GM12878 (cell line): Measurements from ENCODE around the gene NHSL1. TPM values are rescaled to one million over a fixed set of nuclear protein-coding genes. Genes with fewer than 3 reads are reported as not detected.

Experiments
- ATAC-seq: fragments of 200-7000 bp; cut with Tn5 transposase; 3 replicates; pipeline ENCODE4 v1.9.1; 2020; ENCODE audit warnings: mild to moderate bottlenecking, moderate library complexity
- BruUV-seq: library from RNA; stranded (reverse); fragments of 400-500 nt; replicated peaks from 2 replicates; lab custom pipeline; 2021; lab: Mats Ljungman, UMichigan
- CTCF ChIA-PET: fragments of 300-600 bp; sonication (Branson Sonifier 250); formaldehyde crosslinking; extraction: SDS; loops from one replicate; lab custom pipeline; 2021; ENCODE audit warnings: inconsistent platforms; lab: Yijun Ruan, JAX
- POLR2A ChIA-PET: fragments of 350-600 bp; formaldehyde crosslinking; extraction: SDS; loops from one replicate; lab custom pipeline; 2021; ENCODE audit warnings: inconsistent platforms; lab: Charles Lee
- RAD21 ChIA-PET: fragments of 300-600 bp; sonication (Branson Sonifier 250); formaldehyde crosslinking; loops from one replicate; lab custom pipeline; 2023; ENCODE audit warnings: antibody characterized with exemption; ENCODE audit not compliant: unreplicated experiment; lab: Charles Lee
- SMC1A ChIA-PET: fragments of 300-600 bp; sonication (Branson Sonifier 250); formaldehyde crosslinking; loops from one replicate; lab custom pipeline; 2023; ENCODE audit not compliant: unreplicated experiment, uncharacterized antibody; lab: Charles Lee
- DNase-seq: peaks from one replicate; pipeline ENCODE4 v3.0.0-alpha.2; 2011; ENCODE audit warnings: low read depth, low spot score
- FAIRE-seq: peaks from 3 replicates; lab custom pipeline; 2011; peaks lifted over from hg19 to GRCh38; lab: Jason Lieb, UNC
- H2AFZ ChIP-seq: 2 replicates; pipeline ENCODE4 v1.6.0; 2011; ENCODE audit warnings: low read depth, low read length, control low read depth; ENCODE audit not compliant: control insufficient read depth
- H3K27ac ChIP-seq: 2 replicates; pipeline ENCODE4 v1.5.1; 2011; ENCODE audit warnings: control low read depth; ENCODE audit not compliant: control insufficient read depth, insufficient read depth
- H3K27me3 ChIP-seq, 2 experiments: replicated peaks in 1 of 2; 2 replicates each; pipeline versions ENCODE4 v1.6.0 to v1.6.1; 2011; ENCODE audit warnings: low read length in 1 of 2; ENCODE audit not compliant: control insufficient read depth in 2 of 2, insufficient read depth in 2 of 2
- H3K36me3 ChIP-seq, 2 experiments: 2 replicates each; pipeline ENCODE4 v1.5.1; 2011; ENCODE audit warnings: low read length in 1 of 2; ENCODE audit not compliant: control insufficient read depth in 2 of 2, insufficient read depth in 2 of 2
- H3K4me1 ChIP-seq: 2 replicates; pipeline ENCODE4 v1.6.1; 2011; ENCODE audit warnings: mild to moderate bottlenecking, low read length, moderate library complexity, mixed read lengths; ENCODE audit not compliant: control insufficient read depth, insufficient read depth
- H3K4me2 ChIP-seq: 2 replicates; pipeline ENCODE4 v1.6.0; 2011; ENCODE audit warnings: control low read depth; ENCODE audit not compliant: control insufficient read depth, insufficient read depth
- H3K4me3 ChIP-seq: fragments of 200-600 bp; sonication (generic); 2 replicates; pipeline ENCODE4 v1.5.1; 2016
- H3K79me2 ChIP-seq: 2 replicates; pipeline ENCODE4 v1.6.0; 2011; ENCODE audit warnings: low read length; ENCODE audit not compliant: control insufficient read depth, insufficient read depth
- H3K9ac ChIP-seq: 2 replicates; pipeline ENCODE4 v1.8.0; 2011; ENCODE audit warnings: low read length, control low read depth, mixed read lengths; ENCODE audit not compliant: control insufficient read depth, insufficient read depth
- H3K9me3 ChIP-seq: replicated peaks from 3 replicates; pipeline ENCODE4 v1.5.1; 2011; ENCODE audit warnings: mild to moderate bottlenecking, low read length; ENCODE audit not compliant: control insufficient read depth, insufficient read depth
- H4K20me1 ChIP-seq: 2 replicates; pipeline ENCODE4 v1.6.0; 2011; ENCODE audit not compliant: control insufficient read depth, insufficient read depth
- EED ChIP-seq: sonication (generic); IDR thresholded peaks from 2 replicates; pipeline ENCODE4 v1.6.1; 2016; ENCODE audit warnings: antibody characterized with exemption, low read depth
- IKZF1 ChIP-seq: fragments of 450-650 bp; conservative IDR thresholded peaks from 2 replicates; pipeline ENCODE4 v1.6.1; 2017; ENCODE audit warnings: antibody characterized with exemption, mild to moderate bottlenecking
- IKZF2 ChIP-seq, 2 experiments: fragments of 450-650 bp; IDR thresholded peaks; 2 replicates each; pipeline ENCODE4 v1.6.1; 2017; ENCODE audit warnings: mild to moderate bottlenecking in 2 of 2, moderate library complexity in 2 of 2
- WRNIP1 ChIP-seq: IDR thresholded peaks from 2 replicates; pipeline ENCODE4 v1.6.1; 2011; ENCODE audit warnings: low read depth, low read length, improper control_type of control experiment, borderline replicate concordance
- ZNF384 ChIP-seq: IDR thresholded peaks from 2 replicates; pipeline ENCODE4 v1.6.1; 2012; ENCODE audit warnings: low read depth, mild to moderate bottlenecking, low read length, improper control_type of control experiment, borderline replicate concordance
- WGBS: methylation state at CpG from one replicate; pipeline ENCODE4 v1.1.6; 2016; ENCODE audit warnings: low lambda C conversion rate; ENCODE audit not compliant: insufficient replicate concordance, insufficient coverage; ENCODE audit errors: missing lambda C conversion rate; 5-methylcytosine and 5-hydroxymethylcytosine counted together
- in situ Hi-C: fragments of 300-500 bp; cut with MboI; formaldehyde crosslinking; loops from 9 replicates; pipeline ENCODE4 v1.14.3; 2018; ENCODE audit warnings: mixed read lengths
- intact Hi-C: fragments of 100-400 bp; cut with micrococcal nuclease; formaldehyde crosslinking; loops from one replicate; pipeline ENCODE4 v1.14.2; 2022; ENCODE audit not compliant: unreplicated experiment
- polyA plus RNA-seq, 11 experiments: library from polyadenylated mRNA; depleted of rRNA in 4 of 11; unstranded in 6 of 11; stranded (reverse) in 5 of 11; fragments of >200 nt; fragmentation: Nextera tagmentation in 4 of 11; fragmentation: Illumina TruSeq in 1 of 11; extraction: Ambion mirVana in 4 of 11; extraction: Trizol in 1 of 11; gene quantifications; 1 replicate in 1 of 11; 2 replicates in 10 of 11; pipeline versions ENCODE4 v1.2.1 to v1.2.3, GENCODE V29; 2011 to 2016; ENCODE audit warnings: inconsistent platforms in 2 of 11, missing spikeins in 2 of 11, low read depth in 1 of 11
- total RNA-seq, 4 experiments: library from RNA; depleted of rRNA in 3 of 4; stranded (reverse); fragments of >200 nt in 3 of 4; fragmentation: Illumina TruSeq in 1 of 4; extraction: Trizol in 1 of 4; gene quantifications; 2 replicates each; pipeline versions ENCODE4 v1.2.1 to v1.2.3, GENCODE V29; 2013 to 2021
- TF ChIP-seq, protein P1 (sequence below): fragments of 450-650 bp; IDR thresholded peaks from 2 replicates; pipeline ENCODE4 v1.6.1; 2016; ENCODE audit warnings: mild to moderate bottlenecking

The NHSL1 gene
- total and polyA plus RNA-seq, 10 of the 15 experiments (the other 5 are each of a cell fraction or from before 2014, with no cell fraction given), result 0.26 to 14.1 (median 0.90) TPM

DNA sequence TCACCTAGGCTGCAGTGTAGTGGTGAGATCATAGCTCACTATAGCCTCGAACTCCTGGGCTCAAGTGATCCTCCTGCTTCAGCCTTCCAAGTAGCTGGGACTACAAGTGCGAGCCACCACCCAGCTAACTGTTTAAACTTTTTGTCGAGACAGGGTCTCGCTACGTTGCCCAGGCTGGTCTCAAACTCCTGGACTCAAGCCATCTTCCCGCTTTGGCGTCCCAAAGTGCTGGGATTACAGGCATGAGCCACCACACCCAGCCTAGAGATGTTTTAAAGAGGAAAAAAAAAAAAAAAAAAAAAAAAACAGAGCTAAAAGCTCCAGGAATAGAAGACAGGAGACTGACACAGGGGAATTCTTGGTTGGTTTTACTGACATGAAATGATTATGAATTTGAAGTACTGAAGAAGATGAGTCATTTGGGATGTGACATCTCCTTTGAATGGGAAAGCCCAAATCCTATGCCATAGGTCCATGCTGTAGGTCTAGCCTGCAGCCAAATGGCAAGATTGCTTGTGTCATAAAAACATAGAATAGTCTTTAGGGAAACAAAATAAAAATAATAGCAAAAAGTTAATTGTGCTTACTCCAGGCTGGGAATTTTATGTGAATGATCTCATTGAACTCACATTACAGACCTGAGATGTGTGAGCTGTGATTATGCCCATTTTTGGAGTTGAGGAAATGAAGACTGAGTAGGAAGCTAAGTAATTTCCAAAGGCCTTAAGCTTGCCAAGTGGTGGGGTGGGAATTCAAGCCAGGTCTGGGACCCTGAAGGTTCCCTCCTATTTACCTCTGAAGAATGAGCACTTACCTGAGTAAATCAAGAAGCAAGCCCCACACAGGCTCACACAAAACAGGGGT, 24.3 kb upstream of the NHSL1 start:
- RAD21 ChIA-PET, result interaction anchor here (0.8 to 1.6 kb wide), 7 partner anchors 11 to 94 kb away, joined by 3 to 5 read pairs (median 3); partner anchors contain the start of gene NHSL1
- SMC1A ChIA-PET, result interaction anchor here (0.7 to 2.1 kb wide), 10 partner anchors 14 to 118 kb away, joined by 3 to 11 read pairs (median 4); no protein-coding TSS in a partner anchor
- BruUV-seq, result no TSS peak
- Histone ChIP-seq H3K4me1 (no peaks in the 10 kb centered on the region), H2AFZ (no peak overlapping the region), H3K36me3 (no peaks in the 10 kb centered on the region), H3K27me3 (no peaks in the 10 kb centered on the region), H3K79me2 (no peaks in the 10 kb centered on the region), H3K9ac (no peak overlapping the region), H4K20me1 (no peaks in the 10 kb centered on the region), H3K9me3 (no peaks in the 10 kb centered on the region; the same call in 2 of the 3 replicates), H3K4me3 (no peak overlapping the region), H3K4me2 (no peak overlapping the region), H3K27ac (no peak overlapping the region)
- DNase-seq (no peak), ATAC-seq (peak; percentile 58), FAIRE-seq (no peak)
- WGBS, result 46% methylated on average over 7 of the region's 7 CpGs
- CTCF ChIA-PET, result interaction anchor here (0.5 to 5.2 kb wide), 13 partner anchors 11 to 482 kb away, joined by 3 to 26 read pairs (median 3); no protein-coding TSS in a partner anchor
- intact Hi-C loops (loop anchor here (5.0 kb wide), 1 partner anchor 64 kb away; no protein-coding TSS in a partner anchor), in situ Hi-C loops (loop anchor here (5.0 kb wide), 1 partner anchor 406 kb away; no protein-coding TSS in a partner anchor)
- TF ChIP-seq IKZF1, result 0 out of 2 replicates have a peak, but pooled peaks have one; percentile 38
- TF ChIP-seq EED, result no peak
- peak; percentile 31 to 38; a peak in 2 of 4 replicates for TF ChIP-seq IKZF2 (IDR thresholded peaks at IDR 0.05)
- POLR2A ChIA-PET, result interaction anchor here (0.6 to 2.3 kb wide), 7 partner anchors 9 to 82 kb away, joined by 3 to 8 read pairs (median 3); no protein-coding TSS in a partner anchor

DNA sequence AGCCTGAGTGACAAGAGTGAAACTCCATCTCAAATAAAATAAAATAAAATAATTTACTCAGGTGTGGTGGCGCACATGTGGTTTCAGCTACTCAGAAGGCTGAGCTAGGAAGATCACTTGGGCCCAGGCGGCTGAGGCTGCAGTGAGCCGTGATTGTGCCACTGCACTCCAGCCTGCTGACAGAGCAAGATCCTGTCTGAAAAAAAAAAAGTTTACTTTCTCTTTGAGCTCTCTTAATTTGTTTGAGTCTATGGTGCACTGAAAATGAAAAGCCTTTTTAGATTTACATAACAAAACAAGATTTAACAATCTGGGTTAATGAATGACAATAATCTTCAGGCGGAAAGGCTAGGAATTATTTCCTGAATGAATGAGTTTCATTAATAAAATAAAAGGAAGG, 23.3 kb upstream of the NHSL1 start:
- Histone ChIP-seq H3K9me3 (no peaks in the 10 kb centered on the region; the same call in 2 of the 3 replicates), H3K4me2 (no peak overlapping the region), H3K4me3 (no peak overlapping the region), H3K9ac (no peak overlapping the region), H3K79me2 (no peaks in the 10 kb centered on the region), H3K27me3 (no peaks in the 10 kb centered on the region), H4K20me1 (no peaks in the 10 kb centered on the region), H3K4me1 (no peaks in the 10 kb centered on the region; the same call in 1 of the 2 replicates), H3K36me3 (no peaks in the 10 kb centered on the region), H3K27ac (no peak overlapping the region), H2AFZ (no peak overlapping the region)
- CTCF ChIA-PET, result interaction anchor here (0.6 to 5.2 kb wide), 10 partner anchors 10 to 407 kb away, joined by 3 to 26 read pairs (median 4); no protein-coding TSS in a partner anchor
- SMC1A ChIA-PET, result interaction anchor here (0.5 to 2.1 kb wide), 6 partner anchors 17 to 724 kb away, joined by 3 to 7 read pairs (median 4); no protein-coding TSS in a partner anchor
- in situ Hi-C loops, result loop anchor here (5.0 kb wide), 1 partner anchor 405 kb away; no protein-coding TSS in a partner anchor
- DNase-seq, result no peak
- POLR2A ChIA-PET, result interaction anchor here (0.7 to 2.3 kb wide), 4 partner anchors 9 to 44 kb away, joined by 3 to 8 read pairs (median 3); no protein-coding TSS in a partner anchor
- TF ChIP-seq WRNIP1 (no peak), ZNF384 (0 out of 2 replicates have a peak, but pooled peaks have one; percentile 8)
- TF ChIP-seq, protein P1, sequence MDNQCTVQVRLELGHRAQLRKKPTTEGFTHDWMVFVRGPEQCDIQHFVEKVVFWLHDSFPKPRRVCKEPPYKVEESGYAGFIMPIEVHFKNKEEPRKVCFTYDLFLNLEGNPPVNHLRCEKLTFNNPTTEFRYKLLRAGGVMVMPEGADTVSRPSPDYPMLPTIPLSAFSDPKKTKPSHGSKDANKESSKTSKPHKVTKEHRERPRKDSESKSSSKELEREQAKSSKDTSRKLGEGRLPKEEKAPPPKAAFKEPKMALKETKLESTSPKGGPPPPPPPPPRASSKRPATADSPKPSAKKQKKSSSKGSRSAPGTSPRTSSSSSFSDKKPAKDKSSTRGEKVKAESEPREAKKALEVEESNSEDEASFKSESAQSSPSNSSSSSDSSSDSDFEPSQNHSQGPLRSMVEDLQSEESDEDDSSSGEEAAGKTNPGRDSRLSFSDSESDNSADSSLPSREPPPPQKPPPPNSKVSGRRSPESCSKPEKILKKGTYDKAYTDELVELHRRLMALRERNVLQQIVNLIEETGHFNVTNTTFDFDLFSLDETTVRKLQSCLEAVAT, result 0 out of 2 replicates have a peak, but pooled peaks have one; percentile 29
- 96% methylated on average over 4 of the region's 4 CpGs for WGBS
- intact Hi-C loops, result loop anchor here (5.0 kb wide), 1 partner anchor 65 kb away; no protein-coding TSS in a partner anchor
- FAIRE-seq, result no peak
- no TSS peak for BruUV-seq
- RAD21 ChIA-PET, result interaction anchor here (1.1 to 1.6 kb wide), 3 partner anchors 12 to 82 kb away, joined by 3 to 5 read pairs (median 5); no protein-coding TSS in a partner anchor
- peak; percentile 27; the same call in 2 of the 3 replicates for ATAC-seq
